Ishikawa (cell line): ENCODE measurements around the gene HEMGN.

Experiments
- CEBPB ChIP-seq: IDR thresholded peaks from 2 replicates; pipeline ENCODE4 v1.6.1; 2012
- CREB1 ChIP-seq: IDR thresholded peaks from 2 replicates; pipeline ENCODE4 v1.6.1; 2012; ENCODE audit warnings: low read depth
- EGR1 ChIP-seq: IDR thresholded peaks from 2 replicates; pipeline ENCODE4 v1.6.1; 2012
- EP300 ChIP-seq: IDR thresholded peaks from 2 replicates; pipeline ENCODE4 v1.6.1; 2012; ENCODE audit warnings: borderline replicate concordance
- FOXM1 ChIP-seq: IDR thresholded peaks from 2 replicates; pipeline ENCODE4 v1.6.1; 2012; ENCODE audit warnings: low read depth, borderline replicate concordance
- NFIC ChIP-seq: IDR thresholded peaks from 2 replicates; pipeline ENCODE4 v1.6.1; 2012
- RAD21 ChIP-seq: IDR thresholded peaks from 2 replicates; pipeline ENCODE4 v1.6.1; 2012; ENCODE audit warnings: low read depth
- TAF1 ChIP-seq: IDR thresholded peaks from 2 replicates; pipeline ENCODE4 v1.6.1; 2012; ENCODE audit warnings: low read depth, mild to moderate bottlenecking
- TCF12 ChIP-seq: IDR thresholded peaks from 2 replicates; pipeline ENCODE4 v1.6.1; 2012; ENCODE audit warnings: low read depth
- TEAD4 ChIP-seq: IDR thresholded peaks from 2 replicates; pipeline ENCODE4 v1.6.1; 2012
- YY1 ChIP-seq: IDR thresholded peaks from 2 replicates; pipeline ENCODE4 v1.6.1; 2012; ENCODE audit warnings: low read depth
- ZBTB7A ChIP-seq: IDR thresholded peaks from 2 replicates; pipeline ENCODE4 v1.6.1; 2012; ENCODE audit warnings: low read depth
- TF ChIP-seq, protein P1 (sequence below): IDR thresholded peaks from 2 replicates; pipeline ENCODE4 v1.6.1; 2012; ENCODE audit warnings: low read depth, mild to moderate bottlenecking
- TF ChIP-seq, protein P2 (sequence below): IDR thresholded peaks from 2 replicates; pipeline ENCODE4 v1.6.1; 2012
- TF ChIP-seq, protein P3 (sequence below): IDR thresholded peaks from 2 replicates; pipeline ENCODE4 v1.6.1; 2012

Gene HEMGN

GRCh38 chr9:97938081-97938644 is at the start of gene HEMGN:
TSS of gene HEMGN (minus strand) at chr9:97938172. CDS start at chr9:97938136, 36 bp downstream.
- TF ChIP-seq TAF1 (no peak), RAD21 (no peak), EGR1 (no peak)

DNA sequence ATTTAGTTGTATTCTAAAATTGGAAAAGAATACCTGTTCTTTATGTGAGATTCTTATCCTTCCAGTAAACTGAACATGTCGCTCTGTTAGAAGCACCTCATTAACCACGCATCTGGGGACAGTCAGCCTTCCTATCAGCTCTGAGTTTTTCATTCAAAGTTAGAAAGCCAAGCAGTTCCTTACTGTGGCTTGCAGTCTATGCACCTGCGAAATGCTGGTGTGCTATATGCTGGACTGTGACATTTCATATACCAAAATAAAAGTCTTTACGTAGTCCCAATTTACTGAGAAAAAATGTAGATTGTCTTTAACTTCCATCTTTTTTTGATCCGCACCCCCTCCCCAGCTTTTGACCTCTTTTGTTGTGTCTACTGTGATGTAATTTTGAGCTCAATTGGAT is 49.5 kb upstream of the HEMGN start:
- TF ChIP-seq FOXM1 (no peak), TEAD4 (no peak)

GRCh38 chr9:97985058-97985861 is 47.3 kb upstream of the HEMGN start:
- TF ChIP-seq, protein P1, sequence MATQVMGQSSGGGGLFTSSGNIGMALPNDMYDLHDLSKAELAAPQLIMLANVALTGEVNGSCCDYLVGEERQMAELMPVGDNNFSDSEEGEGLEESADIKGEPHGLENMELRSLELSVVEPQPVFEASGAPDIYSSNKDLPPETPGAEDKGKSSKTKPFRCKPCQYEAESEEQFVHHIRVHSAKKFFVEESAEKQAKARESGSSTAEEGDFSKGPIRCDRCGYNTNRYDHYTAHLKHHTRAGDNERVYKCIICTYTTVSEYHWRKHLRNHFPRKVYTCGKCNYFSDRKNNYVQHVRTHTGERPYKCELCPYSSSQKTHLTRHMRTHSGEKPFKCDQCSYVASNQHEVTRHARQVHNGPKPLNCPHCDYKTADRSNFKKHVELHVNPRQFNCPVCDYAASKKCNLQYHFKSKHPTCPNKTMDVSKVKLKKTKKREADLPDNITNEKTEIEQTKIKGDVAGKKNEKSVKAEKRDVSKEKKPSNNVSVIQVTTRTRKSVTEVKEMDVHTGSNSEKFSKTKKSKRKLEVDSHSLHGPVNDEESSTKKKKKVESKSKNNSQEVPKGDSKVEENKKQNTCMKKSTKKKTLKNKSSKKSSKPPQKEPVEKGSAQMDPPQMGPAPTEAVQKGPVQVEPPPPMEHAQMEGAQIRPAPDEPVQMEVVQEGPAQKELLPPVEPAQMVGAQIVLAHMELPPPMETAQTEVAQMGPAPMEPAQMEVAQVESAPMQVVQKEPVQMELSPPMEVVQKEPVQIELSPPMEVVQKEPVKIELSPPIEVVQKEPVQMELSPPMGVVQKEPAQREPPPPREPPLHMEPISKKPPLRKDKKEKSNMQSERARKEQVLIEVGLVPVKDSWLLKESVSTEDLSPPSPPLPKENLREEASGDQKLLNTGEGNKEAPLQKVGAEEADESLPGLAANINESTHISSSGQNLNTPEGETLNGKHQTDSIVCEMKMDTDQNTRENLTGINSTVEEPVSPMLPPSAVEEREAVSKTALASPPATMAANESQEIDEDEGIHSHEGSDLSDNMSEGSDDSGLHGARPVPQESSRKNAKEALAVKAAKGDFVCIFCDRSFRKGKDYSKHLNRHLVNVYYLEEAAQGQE: no peak
- TF ChIP-seq TAF1 (no peak), EP300 (no peak), FOXM1 (no peak), CEBPB (no peak), RAD21 (no peak), EGR1 (no peak), NFIC (no peak), TEAD4 (no peak), TCF12 (no peak), YY1 (no peak), ZBTB7A (no peak), CREB1 (no peak)
- TF ChIP-seq, protein P2, sequence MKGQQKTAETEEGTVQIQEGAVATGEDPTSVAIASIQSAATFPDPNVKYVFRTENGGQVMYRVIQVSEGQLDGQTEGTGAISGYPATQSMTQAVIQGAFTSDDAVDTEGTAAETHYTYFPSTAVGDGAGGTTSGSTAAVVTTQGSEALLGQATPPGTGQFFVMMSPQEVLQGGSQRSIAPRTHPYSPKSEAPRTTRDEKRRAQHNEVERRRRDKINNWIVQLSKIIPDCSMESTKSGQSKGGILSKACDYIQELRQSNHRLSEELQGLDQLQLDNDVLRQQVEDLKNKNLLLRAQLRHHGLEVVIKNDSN: no peak
- TF ChIP-seq, protein P3, sequence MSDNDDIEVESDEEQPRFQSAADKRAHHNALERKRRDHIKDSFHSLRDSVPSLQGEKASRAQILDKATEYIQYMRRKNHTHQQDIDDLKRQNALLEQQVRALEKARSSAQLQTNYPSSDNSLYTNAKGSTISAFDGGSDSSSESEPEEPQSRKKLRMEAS: no peak

- TF ChIP-seq, protein P2: no peak
- no peak; the same call in 1 of the 2 replicates for TF ChIP-seq TAF1
- no peak; the same call in 1 of the 2 replicates for TF ChIP-seq TEAD4
- no peak for TF ChIP-seq RAD21
- TF ChIP-seq YY1: peak; percentile 83
- TF ChIP-seq NFIC: no peak
- TF ChIP-seq FOXM1: no peak
- TF ChIP-seq EP300: no peak
- TF ChIP-seq, protein P1: no peak
- peak; percentile 31; the same call in 1 of the 2 replicates for TF ChIP-seq EGR1
- TF ChIP-seq, protein P3: peak; percentile 91
- peak; percentile 78 for TF ChIP-seq CEBPB
- no peak for TF ChIP-seq TCF12
- TF ChIP-seq ZBTB7A: 0 out of 2 replicates have a peak, but pooled peaks have one; percentile 21
- TF ChIP-seq CREB1: no peak
These were observed 46.5 kb upstream of the HEMGN start for GRCh38 chr9:97984188-97985057.

- TF ChIP-seq, protein P2: no peak
- peak; percentile 63; the same call in 1 of the 2 replicates for TF ChIP-seq YY1
These were observed 45.7 kb upstream of the HEMGN start for GRCh38 chr9:97983589-97984187.
